Smooth muscle cell (in vitro differentiated cells): ENCODE measurements around the gene EPOP. TPM values are rescaled to one million over a fixed set of nuclear protein-coding genes. Genes with fewer than 3 reads are reported as not detected.

Source experiments
- DNase-seq: peaks from one replicate; lab custom pipeline; 2025; ENCODE audit not compliant: unreplicated experiment; lab: John Stamatoyannopoulos, UW
- H2AFZ ChIP-seq: fragments of 200-600 bp; sonication (generic); 2 replicates; pipeline ENCODE4 v1.6.0; 2016; ENCODE audit warnings: antibody characterized with exemption, low read depth, mild to moderate bottlenecking
- H3F3A ChIP-seq: fragments of 200-600 bp; sonication (generic); 2 replicates; pipeline ENCODE4 v1.6.0; 2017; ENCODE audit warnings: antibody characterized with exemption, low read depth
- H3K27ac ChIP-seq: fragments of 200-600 bp; sonication (generic); 2 replicates; pipeline ENCODE4 v1.5.1; 2016; ENCODE audit warnings: low read depth, mild to moderate bottlenecking
- H3K27me3 ChIP-seq: fragments of 200-600 bp; sonication (generic); 2 replicates; pipeline ENCODE4 v1.6.1; 2016; ENCODE audit warnings: low read depth, mild to moderate bottlenecking
- H3K36me3 ChIP-seq: fragments of 200-600 bp; sonication (generic); 2 replicates; pipeline ENCODE4 v1.5.1; 2016; ENCODE audit warnings: low read depth
- H3K4me1 ChIP-seq: fragments of 200-600 bp; sonication (generic); 2 replicates; pipeline ENCODE4 v1.5.1; 2016; ENCODE audit warnings: low read depth
- H3K4me2 ChIP-seq: fragments of 200-600 bp; sonication (generic); 2 replicates; pipeline ENCODE4 v1.6.0; 2016; ENCODE audit warnings: mild to moderate bottlenecking
- H3K4me3 ChIP-seq: fragments of 200-600 bp; sonication (generic); 2 replicates; pipeline ENCODE4 v1.5.1; 2016; ENCODE audit warnings: mild to moderate bottlenecking
- H3K79me2 ChIP-seq: fragments of 200-600 bp; sonication (generic); 2 replicates; pipeline ENCODE4 v1.6.0; 2016; ENCODE audit warnings: low read depth, mild to moderate bottlenecking
- H3K9ac ChIP-seq: fragments of 200-600 bp; sonication (generic); 2 replicates; pipeline ENCODE4 v1.6.0; 2016; ENCODE audit warnings: low read depth
- H3K9me3 ChIP-seq: fragments of 200-600 bp; sonication (generic); replicated peaks from 2 replicates; pipeline ENCODE4 v1.5.1; 2016; ENCODE audit warnings: low read depth
- H4K20me1 ChIP-seq: fragments of 200-600 bp; sonication (generic); 2 replicates; pipeline ENCODE4 v1.6.0; 2016; ENCODE audit warnings: low read depth
- WGBS: methylation state at CpG from one replicate; pipeline ENCODE4 v1.1.7; 2016; ENCODE audit warnings: low lambda C conversion rate; 5-methylcytosine and 5-hydroxymethylcytosine counted together
- polyA plus RNA-seq: library from polyadenylated mRNA; unstranded; fragments of >200 nt; fragmentation: Nextera tagmentation; extraction: Ambion mirVana; gene quantifications from 2 replicates; pipeline ENCODE4 v1.2.1, GENCODE V29; 2016
- total RNA-seq: library from RNA; depleted of rRNA; stranded (reverse); fragments of >200 nt; gene quantifications from 2 replicates; pipeline ENCODE4 v1.2.3, GENCODE V29; 2014
- TF ChIP-seq, protein P1 (sequence below): fragments of 200-600 bp; sonication (generic); IDR thresholded peaks from 2 replicates; pipeline ENCODE4 v1.5.1; 2017; ENCODE audit warnings: borderline replicate concordance, mild to moderate bottlenecking, antibody characterized with exemption; ENCODE audit not compliant: insufficient read depth, poor library complexity, severe bottlenecking

EPOP gene
- total and polyA plus RNA-seq, 2 experiments from 2014 or later = 0.40 to 0.85 TPM

DNA sequence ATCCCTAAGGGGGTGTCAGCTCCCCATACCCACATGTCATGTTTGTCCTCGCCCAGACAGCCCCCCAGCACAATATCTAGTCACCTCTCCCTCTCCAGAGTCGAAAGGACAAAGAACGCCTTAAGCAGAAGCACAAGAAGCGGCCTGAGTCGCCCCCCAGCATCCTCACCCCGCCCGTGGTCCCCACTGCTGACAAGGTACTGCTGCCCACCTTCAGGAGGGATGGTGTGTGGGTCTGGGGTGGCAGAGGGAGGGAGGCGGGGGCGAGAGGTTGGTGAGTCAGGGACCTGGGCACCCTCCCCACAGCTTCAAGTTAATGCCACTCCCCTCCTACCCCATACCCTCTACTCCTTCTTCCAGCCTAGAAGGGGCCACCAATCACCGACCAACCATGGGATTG lies 37.8 kb upstream of the EPOP start:
- Histone ChIP-seq H2AFZ (no peak overlapping the region), H3K79me2 (no peaks in the 10 kb centered on the region), H4K20me1 (peaks cover 8% of the 10 kb centered on the region), H3F3A (no peaks in the 10 kb centered on the region), H3K9me3 (no peaks in the 10 kb centered on the region), H3K36me3 (no peaks in the 10 kb centered on the region), H3K27ac (no peak overlapping the region), H3K4me3 (no peak overlapping the region), H3K4me1 (no peaks in the 10 kb centered on the region), H3K4me2 (no peak overlapping the region), H3K9ac (no peak overlapping the region), H3K27me3 (no peaks in the 10 kb centered on the region)
- no peak for DNase-seq
- 98% methylated on average over 10 of the region's 10 CpGs for WGBS
- TF ChIP-seq, protein P1, sequence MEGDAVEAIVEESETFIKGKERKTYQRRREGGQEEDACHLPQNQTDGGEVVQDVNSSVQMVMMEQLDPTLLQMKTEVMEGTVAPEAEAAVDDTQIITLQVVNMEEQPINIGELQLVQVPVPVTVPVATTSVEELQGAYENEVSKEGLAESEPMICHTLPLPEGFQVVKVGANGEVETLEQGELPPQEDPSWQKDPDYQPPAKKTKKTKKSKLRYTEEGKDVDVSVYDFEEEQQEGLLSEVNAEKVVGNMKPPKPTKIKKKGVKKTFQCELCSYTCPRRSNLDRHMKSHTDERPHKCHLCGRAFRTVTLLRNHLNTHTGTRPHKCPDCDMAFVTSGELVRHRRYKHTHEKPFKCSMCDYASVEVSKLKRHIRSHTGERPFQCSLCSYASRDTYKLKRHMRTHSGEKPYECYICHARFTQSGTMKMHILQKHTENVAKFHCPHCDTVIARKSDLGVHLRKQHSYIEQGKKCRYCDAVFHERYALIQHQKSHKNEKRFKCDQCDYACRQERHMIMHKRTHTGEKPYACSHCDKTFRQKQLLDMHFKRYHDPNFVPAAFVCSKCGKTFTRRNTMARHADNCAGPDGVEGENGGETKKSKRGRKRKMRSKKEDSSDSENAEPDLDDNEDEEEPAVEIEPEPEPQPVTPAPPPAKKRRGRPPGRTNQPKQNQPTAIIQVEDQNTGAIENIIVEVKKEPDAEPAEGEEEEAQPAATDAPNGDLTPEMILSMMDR = no peak

DNA sequence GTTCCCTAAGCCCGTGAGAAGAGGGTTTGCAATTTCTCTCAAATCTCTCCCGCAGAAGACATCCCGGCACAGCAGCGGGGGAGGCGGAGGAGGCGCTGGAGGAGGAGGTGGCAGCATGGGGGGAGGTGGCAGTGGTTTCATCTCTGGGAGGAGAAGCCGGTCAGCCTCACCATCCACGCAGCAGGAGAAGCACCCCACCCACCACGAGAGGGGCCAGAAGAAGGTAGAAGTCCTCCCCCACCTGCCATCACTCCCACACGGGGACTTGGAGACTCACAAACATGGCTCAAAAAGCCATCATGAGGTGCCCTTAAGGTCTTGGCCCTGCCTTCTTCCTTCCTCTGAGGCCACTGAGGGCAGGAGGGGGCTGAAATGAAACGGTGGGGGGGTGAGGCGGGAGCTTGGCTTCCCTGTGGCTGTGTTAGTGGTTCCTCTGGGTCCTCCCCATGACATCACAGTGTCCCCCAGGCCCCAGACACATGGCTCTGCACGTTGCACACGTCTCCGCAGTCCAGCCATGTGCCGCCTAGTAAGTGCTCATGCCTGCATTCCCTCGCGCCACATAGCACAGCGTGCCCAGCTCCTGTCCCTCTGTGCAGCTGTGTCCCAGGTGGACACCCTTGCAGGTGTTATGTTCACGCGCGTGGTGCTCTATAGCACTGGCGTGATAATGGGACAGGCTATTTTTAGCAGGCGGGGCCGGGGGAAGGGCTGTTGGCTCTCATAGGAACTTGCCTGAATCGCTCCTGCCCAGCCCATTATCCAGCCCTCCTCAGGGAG lies 37.2 kb upstream of the EPOP start:
- Histone ChIP-seq H3K79me2 (no peaks in the 10 kb centered on the region), H4K20me1 (peaks cover 12% of the 10 kb centered on the region), H3K4me3 (no peak overlapping the region), H3K27me3 (no peaks in the 10 kb centered on the region), H3K9me3 (no peaks in the 10 kb centered on the region), H3F3A (no peaks in the 10 kb centered on the region), H3K4me2 (no peak overlapping the region), H3K4me1 (no peaks in the 10 kb centered on the region), H2AFZ (no peak overlapping the region), H3K9ac (no peak overlapping the region), H3K27ac (no peak overlapping the region), H3K36me3 (no peaks in the 10 kb centered on the region)
- DNase-seq = no peak
- TF ChIP-seq, protein P1 = no peak
- 93% methylated on average over 26 of the region's 26 CpGs for WGBS

DNA sequence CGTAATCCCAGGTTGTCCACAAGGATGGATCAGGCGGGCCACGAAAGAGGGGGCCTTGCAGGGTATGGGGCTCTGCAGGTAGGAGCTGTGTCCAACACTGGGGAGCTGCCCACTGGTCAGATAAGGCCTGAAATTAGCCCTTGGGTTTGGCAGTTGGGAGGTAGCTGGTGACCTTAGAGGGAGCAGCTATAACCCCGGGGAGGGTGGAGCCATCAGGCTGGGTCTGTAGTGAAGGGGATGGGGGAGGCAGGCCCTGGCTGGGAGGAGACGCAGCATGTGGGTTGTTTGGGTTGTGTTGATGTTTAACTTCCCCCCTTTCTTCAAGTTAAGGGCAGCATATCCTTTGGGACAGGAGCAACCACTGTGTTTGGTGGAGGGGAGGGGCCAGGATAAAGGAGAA lies 36.2 kb upstream of the EPOP start:
- TF ChIP-seq, protein P1 = no peak
- Histone ChIP-seq H3K79me2 (no peaks in the 10 kb centered on the region), H3K36me3 (no peaks in the 10 kb centered on the region)

DNA sequence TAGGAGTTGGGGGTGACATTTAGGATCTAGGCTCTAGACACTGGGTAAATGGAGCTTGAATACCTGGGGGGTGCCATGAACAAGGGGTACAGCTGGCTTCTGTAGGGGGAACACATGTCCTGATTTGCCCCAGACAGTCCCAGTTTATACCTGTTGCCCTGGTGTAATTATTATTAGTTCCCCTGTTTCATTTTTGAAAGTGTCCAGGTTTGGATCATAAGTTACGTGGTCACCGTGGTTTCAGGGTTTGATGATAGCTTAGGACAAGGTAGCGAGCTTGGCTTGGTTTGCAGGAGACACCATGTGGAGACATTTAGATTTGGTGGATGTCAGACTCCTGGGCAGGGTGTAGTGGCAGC lies 35.8 kb upstream of the EPOP start:
- H3K27ac ChIP-seq = no peak overlapping the region
- H3K79me2 ChIP-seq = no peaks in the 10 kb centered on the region
- no peaks in the 10 kb centered on the region for H3K27me3 ChIP-seq
- H3K9me3 ChIP-seq = no peaks in the 10 kb centered on the region
- H3K9ac ChIP-seq = no peak overlapping the region
- DNase-seq = no peak
- H2AFZ ChIP-seq = no peak overlapping the region
- H3K4me1 ChIP-seq = peaks cover 5% of the 10 kb centered on the region
- TF ChIP-seq, protein P1 = no peak
- no peaks in the 10 kb centered on the region for H3K36me3 ChIP-seq
- no peaks in the 10 kb centered on the region for H3F3A ChIP-seq
- H3K4me2 ChIP-seq = no peak overlapping the region
- H3K4me3 ChIP-seq = no peak overlapping the region
- WGBS = 98% methylated on average over 3 of the region's 3 CpGs
- H4K20me1 ChIP-seq = peaks cover 22% of the 10 kb centered on the region

More for the DNA sequence above, 36.2 kb upstream of the EPOP start:
- Histone ChIP-seq H3K9ac (no peak overlapping the region), H3K9me3 (no peaks in the 10 kb centered on the region), H3K4me3 (no peak overlapping the region), H3K4me1 (peaks cover 5% of the 10 kb centered on the region), H3K27me3 (no peaks in the 10 kb centered on the region), H4K20me1 (peaks cover 22% of the 10 kb centered on the region), H3F3A (no peaks in the 10 kb centered on the region), H3K27ac (no peak overlapping the region), H3K4me2 (no peak overlapping the region), H2AFZ (no peak overlapping the region)
- 86% methylated on average over 5 of the region's 5 CpGs for WGBS
- no peak for DNase-seq
